Astrocyte of the spinal cord (primary cell): ENCODE data around the gene KHDRBS2.

Source experiments
- DNase-seq: peaks from one replicate; pipeline ENCODE4 v3.0.0; 2011; ENCODE audit warnings: low read depth, low spot score
- H3K4me3 ChIP-seq: 2 replicates; pipeline ENCODE4 v1.5.1; 2011; ENCODE audit warnings: low read depth, mild to moderate bottlenecking, low read length, moderate library complexity
- in situ Hi-C: cut with HindIII; loops from 2 replicates; pipeline ENCODE4 v1.10.0; 2017; ENCODE audit warnings: low sequenced_read_pairs
- TF ChIP-seq, protein P1 (sequence below): IDR thresholded peaks from 2 replicates; pipeline ENCODE4 v1.5.1; 2012; ENCODE audit warnings: low read depth, mild to moderate bottlenecking, low read length, inconsistent platforms

KHDRBS2 gene

DNA sequence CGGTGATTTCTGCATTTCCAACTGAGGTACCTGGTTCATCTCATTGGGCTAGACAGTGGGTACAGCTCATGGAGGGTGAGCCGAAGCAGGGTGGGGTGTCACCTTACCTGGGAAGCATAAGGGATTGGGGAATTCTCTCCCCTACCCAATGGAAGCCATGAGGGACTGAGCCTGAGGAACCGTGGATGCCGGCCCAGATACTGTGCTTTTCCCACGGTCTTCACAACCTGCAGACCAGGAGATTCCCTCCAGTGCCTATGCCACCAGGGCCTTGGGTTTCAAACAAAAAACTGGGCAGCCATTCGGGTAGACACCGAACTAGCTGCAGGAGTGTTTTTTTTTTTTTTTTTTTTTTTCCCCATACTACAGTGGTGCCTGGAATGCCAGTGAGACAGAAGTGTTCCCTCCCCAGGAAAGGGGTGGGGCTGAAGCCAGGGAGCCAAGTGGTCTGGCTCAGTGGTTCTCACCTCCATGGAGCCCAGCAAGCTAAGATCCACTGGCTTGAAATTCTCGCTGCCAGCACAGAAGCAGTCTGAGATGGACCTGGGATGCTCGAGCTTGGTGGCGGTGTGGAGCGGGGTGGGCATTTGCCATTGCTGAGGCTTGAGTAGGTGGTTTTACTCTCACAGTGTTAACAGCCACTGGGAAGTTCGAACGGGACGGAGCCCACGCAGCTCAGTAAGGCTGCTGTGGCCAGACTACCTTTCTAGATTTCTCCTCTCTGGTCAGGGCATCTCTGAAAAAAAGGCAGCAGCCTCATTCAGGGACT, 416.2 kb downstream of the KHDRBS2 start:
- in situ Hi-C loops, result no loop called here
- TF ChIP-seq, protein P1, sequence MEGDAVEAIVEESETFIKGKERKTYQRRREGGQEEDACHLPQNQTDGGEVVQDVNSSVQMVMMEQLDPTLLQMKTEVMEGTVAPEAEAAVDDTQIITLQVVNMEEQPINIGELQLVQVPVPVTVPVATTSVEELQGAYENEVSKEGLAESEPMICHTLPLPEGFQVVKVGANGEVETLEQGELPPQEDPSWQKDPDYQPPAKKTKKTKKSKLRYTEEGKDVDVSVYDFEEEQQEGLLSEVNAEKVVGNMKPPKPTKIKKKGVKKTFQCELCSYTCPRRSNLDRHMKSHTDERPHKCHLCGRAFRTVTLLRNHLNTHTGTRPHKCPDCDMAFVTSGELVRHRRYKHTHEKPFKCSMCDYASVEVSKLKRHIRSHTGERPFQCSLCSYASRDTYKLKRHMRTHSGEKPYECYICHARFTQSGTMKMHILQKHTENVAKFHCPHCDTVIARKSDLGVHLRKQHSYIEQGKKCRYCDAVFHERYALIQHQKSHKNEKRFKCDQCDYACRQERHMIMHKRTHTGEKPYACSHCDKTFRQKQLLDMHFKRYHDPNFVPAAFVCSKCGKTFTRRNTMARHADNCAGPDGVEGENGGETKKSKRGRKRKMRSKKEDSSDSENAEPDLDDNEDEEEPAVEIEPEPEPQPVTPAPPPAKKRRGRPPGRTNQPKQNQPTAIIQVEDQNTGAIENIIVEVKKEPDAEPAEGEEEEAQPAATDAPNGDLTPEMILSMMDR, result no peak

DNA sequence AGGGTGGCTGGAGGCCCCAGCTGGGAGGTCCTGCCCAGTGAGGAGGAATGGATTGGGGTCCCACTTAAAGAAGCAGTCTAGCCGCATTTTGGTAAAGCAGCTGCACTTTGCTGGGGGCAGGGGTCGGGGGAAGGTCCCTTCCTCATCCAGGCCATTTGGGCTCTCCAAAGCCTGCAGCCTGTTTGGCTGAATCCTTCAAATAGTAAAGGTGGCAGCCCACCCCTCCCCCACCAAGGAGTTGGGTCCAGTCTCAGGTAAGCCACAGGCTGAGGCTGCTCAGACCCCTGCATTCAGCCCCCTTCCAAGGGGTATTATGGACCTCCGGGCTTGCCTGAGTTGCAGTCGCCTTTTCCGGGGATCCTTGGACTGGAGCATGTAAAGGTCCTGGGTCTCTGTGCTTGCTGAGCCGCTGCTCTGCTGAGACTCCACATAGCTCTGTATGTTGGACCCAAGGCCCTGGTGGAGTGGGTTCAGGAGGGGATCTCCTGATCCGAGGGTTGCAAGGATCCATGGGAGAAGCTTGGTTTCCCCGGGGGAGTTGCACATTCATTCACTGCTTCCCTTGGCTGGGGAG, 417.4 kb downstream of the KHDRBS2 start:
- TF ChIP-seq, protein P1, result no peak
- no peak for DNase-seq
- H3K4me3 ChIP-seq, result no peak overlapping the region
- in situ Hi-C loops, result no loop called here

More for the DNA sequence above, 416.2 kb downstream of the KHDRBS2 start:
- DNase-seq, result no peak
- H3K4me3 ChIP-seq, result no peak overlapping the region

DNA sequence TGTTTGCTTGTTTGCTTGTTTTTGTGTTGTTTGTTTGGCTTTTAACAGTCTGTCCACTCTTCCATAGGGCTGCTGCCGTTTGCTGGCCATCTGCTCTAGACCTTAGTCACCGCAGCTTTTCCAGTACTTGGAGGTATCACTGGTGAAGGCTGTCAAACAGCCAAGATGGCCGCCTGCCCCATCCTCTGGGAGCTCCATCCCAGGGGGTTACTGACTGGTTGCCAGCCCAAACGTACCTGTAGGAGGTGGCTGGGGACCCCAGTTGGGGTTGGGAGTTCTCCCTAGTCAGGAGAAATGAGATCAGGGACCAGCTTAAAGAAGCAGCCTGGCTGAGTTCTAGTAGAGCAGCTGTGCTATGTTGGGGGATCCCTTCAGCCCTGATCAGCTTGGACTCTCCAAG, 418.4 kb downstream of the KHDRBS2 start:
- in situ Hi-C loops, result no loop called here
- no peak for DNase-seq
- TF ChIP-seq, protein P1, result no peak
- H3K4me3 ChIP-seq, result no peak overlapping the region

DNA sequence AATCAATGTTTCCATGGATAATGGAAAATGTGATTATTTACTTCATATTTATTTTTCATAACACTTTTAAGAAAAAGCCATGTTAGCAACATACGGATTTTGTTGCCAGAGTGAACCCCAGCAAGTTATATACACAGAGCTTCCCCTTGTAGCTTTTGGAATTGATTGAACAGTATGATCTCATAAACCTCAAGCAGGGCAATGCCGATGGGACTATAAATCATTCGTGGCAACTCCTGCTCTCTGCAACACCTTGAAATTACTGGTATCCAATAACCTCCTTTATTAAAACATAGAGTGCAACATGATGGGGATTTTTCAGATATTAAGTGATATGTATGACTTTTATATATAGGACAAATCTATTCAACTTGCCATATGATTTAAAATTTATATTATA, 428.5 kb downstream of the KHDRBS2 start:
- in situ Hi-C loops, result no loop called here
- TF ChIP-seq, protein P1, result no peak
- DNase-seq, result no peak
- H3K4me3 ChIP-seq, result no peak overlapping the region

DNA sequence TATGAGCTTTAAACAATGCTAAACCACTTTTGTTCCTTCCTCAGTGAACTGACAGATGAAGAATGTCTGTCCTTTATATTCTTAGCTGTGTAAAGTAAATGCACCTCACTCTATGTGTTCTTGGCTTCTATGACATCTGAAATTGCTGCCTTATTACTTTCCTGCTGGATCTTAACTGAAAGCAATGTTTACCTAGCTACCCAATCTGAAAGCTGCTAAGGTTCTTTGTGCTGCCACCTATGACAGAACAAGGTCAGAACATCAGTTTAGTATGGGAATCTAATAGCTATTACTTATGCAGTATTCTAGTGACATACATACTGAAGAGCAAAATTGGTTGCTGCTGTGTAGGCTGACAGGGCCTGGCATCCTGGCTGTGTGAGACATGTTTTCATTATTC, 444.1 kb downstream of the KHDRBS2 start:
- DNase-seq, result no peak
- TF ChIP-seq, protein P1, result no peak
- no peak overlapping the region for H3K4me3 ChIP-seq
- in situ Hi-C loops, result no loop called here

DNA sequence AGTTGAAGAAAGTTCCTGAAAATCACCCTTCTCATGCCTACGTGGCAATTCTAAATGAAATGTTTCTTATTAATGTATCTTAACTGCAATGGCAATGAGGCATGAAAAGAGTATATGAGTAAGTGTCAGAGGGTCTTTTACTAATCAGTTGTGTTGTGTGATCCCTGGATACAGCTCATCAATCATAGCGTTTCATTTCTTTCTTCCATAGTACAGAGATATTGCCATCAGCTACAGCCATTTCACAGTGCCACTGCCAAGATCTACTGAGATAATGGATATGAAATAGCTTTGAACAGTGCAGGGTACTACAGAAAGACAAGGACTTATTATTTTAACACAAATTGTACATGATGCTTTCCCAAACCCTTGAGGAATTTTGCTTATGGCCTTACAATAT, 450.8 kb downstream of the KHDRBS2 start:
- no peak overlapping the region for H3K4me3 ChIP-seq
- in situ Hi-C loops, result no loop called here
- DNase-seq, result no peak
- TF ChIP-seq, protein P1, result no peak
